ENCODE data around the gene RAB25. TPM values are rescaled to one million over a fixed set of nuclear protein-coding genes. Genes with fewer than 3 reads are reported as not detected.

The RAB25 gene
- total RNA-seq, 1 donor from 2014 or later: 0.38 TPM

DNA sequence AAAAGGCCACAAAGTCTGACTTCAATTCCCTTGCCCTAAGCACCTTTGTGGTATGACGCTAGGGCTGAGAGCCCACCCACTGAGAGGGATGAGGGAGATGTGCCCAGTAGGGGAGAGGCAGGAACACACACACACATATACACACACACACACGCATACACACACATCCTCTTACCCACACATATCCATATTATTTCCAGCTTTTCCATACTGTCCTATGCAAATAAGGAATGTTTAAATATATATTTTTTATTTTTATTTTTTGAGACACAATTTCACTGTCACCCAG, 3.0 kb downstream of the RAB25 start:
- DNase-seq: no peak
- H3K4me1 Mint-ChIP-seq: no peaks in the 10 kb centered on the region
- H3K27ac Mint-ChIP-seq: no peak overlapping the region
- POLR2A ChIA-PET: interaction anchor here (0.6 kb wide), 1 partner anchor 44 kb away, joined by 4 read pairs; no protein-coding TSS in a partner anchor
- H3K4me3 Mint-ChIP-seq: no peak overlapping the region
- no peak for ATAC-seq (ENCODE audit: low read depth)
- intact Hi-C loops (cut with micrococcal nuclease): no loop called here
- TF ChIP-seq, protein P1, sequence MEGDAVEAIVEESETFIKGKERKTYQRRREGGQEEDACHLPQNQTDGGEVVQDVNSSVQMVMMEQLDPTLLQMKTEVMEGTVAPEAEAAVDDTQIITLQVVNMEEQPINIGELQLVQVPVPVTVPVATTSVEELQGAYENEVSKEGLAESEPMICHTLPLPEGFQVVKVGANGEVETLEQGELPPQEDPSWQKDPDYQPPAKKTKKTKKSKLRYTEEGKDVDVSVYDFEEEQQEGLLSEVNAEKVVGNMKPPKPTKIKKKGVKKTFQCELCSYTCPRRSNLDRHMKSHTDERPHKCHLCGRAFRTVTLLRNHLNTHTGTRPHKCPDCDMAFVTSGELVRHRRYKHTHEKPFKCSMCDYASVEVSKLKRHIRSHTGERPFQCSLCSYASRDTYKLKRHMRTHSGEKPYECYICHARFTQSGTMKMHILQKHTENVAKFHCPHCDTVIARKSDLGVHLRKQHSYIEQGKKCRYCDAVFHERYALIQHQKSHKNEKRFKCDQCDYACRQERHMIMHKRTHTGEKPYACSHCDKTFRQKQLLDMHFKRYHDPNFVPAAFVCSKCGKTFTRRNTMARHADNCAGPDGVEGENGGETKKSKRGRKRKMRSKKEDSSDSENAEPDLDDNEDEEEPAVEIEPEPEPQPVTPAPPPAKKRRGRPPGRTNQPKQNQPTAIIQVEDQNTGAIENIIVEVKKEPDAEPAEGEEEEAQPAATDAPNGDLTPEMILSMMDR (IDR thresholded peaks at IDR 0.05): no peak
- H3K36me3 Mint-ChIP-seq (ENCODE audit: low read depth): no peaks in the 10 kb centered on the region
- CTCF ChIA-PET: no interaction called here
- H3K27me3 Mint-ChIP-seq: no peaks in the 10 kb centered on the region
- no peaks in the 10 kb centered on the region for H3K9me3 Mint-ChIP-seq

DNA sequence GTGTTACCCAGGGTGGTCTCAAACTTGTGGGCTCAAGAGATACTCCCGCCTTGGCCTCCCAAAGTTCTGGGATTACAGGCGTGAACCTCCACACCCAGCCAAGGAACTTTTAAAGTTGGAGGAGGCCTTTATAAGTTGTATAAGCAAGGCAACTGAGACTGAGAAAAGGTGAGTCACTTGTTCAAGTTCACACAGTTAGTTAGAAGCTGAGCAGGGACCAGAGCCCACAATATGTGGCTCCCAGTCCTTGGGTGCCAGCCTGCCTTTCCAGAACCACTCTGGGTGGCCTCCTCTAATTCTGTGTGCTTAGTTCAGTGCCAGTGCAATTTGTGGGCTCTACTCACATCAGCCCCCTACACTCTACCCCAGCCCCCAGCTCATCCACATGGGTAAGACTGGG, 3.7 kb downstream of the RAB25 start:
- no peaks in the 10 kb centered on the region for H3K36me3 Mint-ChIP-seq (ENCODE audit: low read depth)
- no peak overlapping the region for H3K27ac Mint-ChIP-seq
- H3K9me3 Mint-ChIP-seq: no peaks in the 10 kb centered on the region
- H3K27me3 Mint-ChIP-seq: no peaks in the 10 kb centered on the region
- no peak for DNase-seq
- no peak overlapping the region for H3K4me3 Mint-ChIP-seq
- CTCF ChIA-PET: interaction anchor here (2.7 kb wide), 1 partner anchor 75 kb away, joined by 7 read pairs; no protein-coding TSS in a partner anchor
- H3K4me1 Mint-ChIP-seq: no peaks in the 10 kb centered on the region
- no peak for ATAC-seq (ENCODE audit: low read depth)
- intact Hi-C loops (cut with micrococcal nuclease): no loop called here
- POLR2A ChIA-PET: no interaction called here
- TF ChIP-seq, protein P1 (IDR thresholded peaks at IDR 0.05): no peak

DNA sequence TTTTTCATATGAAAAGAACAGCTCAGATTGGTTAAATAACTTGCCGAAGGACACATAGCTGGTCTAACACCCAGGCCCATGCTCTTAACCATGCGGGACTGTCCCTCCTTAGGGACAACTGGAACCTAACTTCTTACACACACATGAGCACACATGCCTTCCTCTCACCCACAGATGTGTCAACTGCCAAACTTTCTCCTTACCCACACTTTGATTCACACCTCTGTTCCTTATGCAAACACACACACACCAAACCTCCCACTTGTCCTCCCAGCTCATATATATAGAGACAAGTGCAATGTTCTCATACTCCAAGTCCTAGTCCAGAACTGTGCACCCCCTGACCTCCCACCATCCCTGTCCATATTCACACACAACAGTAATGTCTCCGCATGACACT, 4.3 kb downstream of the RAB25 start:
- no peak overlapping the region for H3K4me3 Mint-ChIP-seq
- TF ChIP-seq, protein P1 (IDR thresholded peaks at IDR 0.05): no peak
- intact Hi-C loops (cut with micrococcal nuclease): no loop called here
- H3K36me3 Mint-ChIP-seq (ENCODE audit: low read depth): no peaks in the 10 kb centered on the region
- H3K27me3 Mint-ChIP-seq: no peaks in the 10 kb centered on the region
- H3K27ac Mint-ChIP-seq: no peak overlapping the region
- DNase-seq: no peak
- POLR2A ChIA-PET: interaction anchor here (0.6 kb wide), 1 partner anchor 504 kb away, joined by 4 read pairs; no protein-coding TSS in a partner anchor
- no peak for ATAC-seq (ENCODE audit: low read depth)
- H3K4me1 Mint-ChIP-seq: no peaks in the 10 kb centered on the region
- CTCF ChIA-PET: interaction anchor here (2.7 kb wide), 1 partner anchor 76 kb away, joined by 7 read pairs; no protein-coding TSS in a partner anchor
- H3K9me3 Mint-ChIP-seq: no peaks in the 10 kb centered on the region

DNA sequence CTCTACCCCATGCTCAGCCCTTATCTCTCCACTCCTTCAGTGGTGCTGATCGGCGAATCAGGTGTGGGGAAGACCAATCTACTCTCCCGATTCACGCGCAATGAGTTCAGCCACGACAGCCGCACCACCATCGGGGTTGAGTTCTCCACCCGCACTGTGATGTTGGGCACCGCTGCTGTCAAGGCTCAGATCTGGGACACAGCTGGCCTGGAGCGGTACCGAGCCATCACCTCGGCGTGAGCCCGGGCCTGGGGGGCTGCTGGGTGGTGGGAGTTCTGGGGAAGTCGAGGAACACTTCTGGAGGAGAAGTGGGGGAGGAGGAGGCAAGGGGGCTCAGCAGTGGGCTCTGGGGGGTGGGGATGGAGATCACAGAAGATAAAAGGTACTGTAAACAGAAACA, 4.9 kb downstream of the RAB25 start:
- Mint-ChIP-seq H3K9me3 (no peaks in the 10 kb centered on the region), H3K27ac (no peak overlapping the region), H3K27me3 (no peaks in the 10 kb centered on the region), H3K4me3 (no peak overlapping the region), H3K36me3 (ENCODE audit: low read depth) (no peaks in the 10 kb centered on the region), H3K4me1 (no peaks in the 10 kb centered on the region)
- TF ChIP-seq, protein P1 (IDR thresholded peaks at IDR 0.05): no peak
- ATAC-seq (ENCODE audit: low read depth): no peak
- DNase-seq: no peak
- CTCF ChIA-PET: interaction anchor here (0.9 to 2.7 kb wide), 11 partner anchors 8 to 135 kb away, joined by 3 to 9 read pairs (median 3); partner anchors contain the start of genes SSR2 and UBQLN4
- POLR2A ChIA-PET: interaction anchor here (0.6 to 1.0 kb wide), 2 partner anchors 132 to 504 kb away, joined by 3 to 4 read pairs; partner anchors contain the start of gene KHDC4
- intact Hi-C loops (cut with micrococcal nuclease): loop anchor here (1.0 kb wide), 2 partner anchors 128 to 133 kb away; no protein-coding TSS in a partner anchor

DNA sequence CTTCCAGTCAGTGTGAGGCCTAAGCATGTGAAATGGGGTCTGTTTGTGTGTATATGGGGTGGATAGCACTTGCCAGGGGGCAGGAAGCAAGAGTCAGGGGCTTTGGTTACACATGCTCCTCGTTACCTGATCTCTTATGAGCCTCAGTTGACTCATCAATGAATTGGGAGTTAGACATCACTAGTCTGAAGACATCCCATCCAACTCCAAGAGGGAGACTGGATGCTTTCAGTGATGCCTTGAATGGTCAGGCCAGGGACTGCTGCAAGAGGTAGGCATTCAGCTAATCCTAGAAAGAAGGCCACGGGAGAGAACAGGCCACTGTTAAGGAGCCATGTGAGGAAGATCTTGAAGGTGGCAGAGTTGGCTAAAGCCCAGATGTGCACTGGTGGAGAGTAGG, 6.3 kb downstream of the RAB25 start:
- TF ChIP-seq, protein P1 (IDR thresholded peaks at IDR 0.05): no peak
- no peaks in the 10 kb centered on the region for H3K9me3 Mint-ChIP-seq
- ChIA-PET POLR2A (no interaction called here), CTCF (interaction anchor here (1.0 to 1.5 kb wide), 4 partner anchors 10 to 129 kb away, joined by 3 to 9 read pairs (median 4); no protein-coding TSS in a partner anchor)
- no peak overlapping the region for H3K27ac Mint-ChIP-seq
- DNase-seq (no peak), ATAC-seq (ENCODE audit: low read depth) (no peak)
- H3K27me3 Mint-ChIP-seq: no peaks in the 10 kb centered on the region
- no peaks in the 10 kb centered on the region for H3K4me1 Mint-ChIP-seq
- intact Hi-C loops (cut with micrococcal nuclease): no loop called here
- H3K4me3 Mint-ChIP-seq: no peak overlapping the region
- no peaks in the 10 kb centered on the region for H3K36me3 Mint-ChIP-seq (ENCODE audit: low read depth)

Measured in activated B cell treated with CpG ODN at 0.5 μM for 24 hours (primary cell).